HepG2 (cell line): ENCODE measurements around the gene QPCT. TPM values are rescaled to one million over a fixed set of nuclear protein-coding genes. Genes with fewer than 3 reads are reported as not detected.

ENCODE experiments used
- CEBPZ ChIP-seq: IDR thresholded peaks from 2 replicates; pipeline ENCODE4 v1.6.1; 2012; ENCODE audit warnings: low read length, improper control_type of control experiment
- CREM ChIP-seq, 2 experiments: sonication (generic) in 1 of 2; formaldehyde crosslinking in 1 of 2; IDR thresholded peaks; 2 replicates each; pipeline versions ENCODE4 v1.4.0 to v1.6.1; 2016 to 2020; ENCODE audit warnings: antibody characterized with exemption in 1 of 2, mild to moderate bottlenecking in 1 of 2, missing genetic modification reagents in 1 of 2
- DDIT3 ChIP-seq: sonication (generic); formaldehyde crosslinking; IDR thresholded peaks from 2 replicates; pipeline ENCODE4 v1.4.0; 2020; ENCODE audit warnings: mild to moderate bottlenecking, missing genetic modification reagents
- DNMT1 ChIP-seq: sonication (generic); formaldehyde crosslinking; IDR thresholded peaks from 2 replicates; pipeline ENCODE4 v1.5.1; 2020; ENCODE audit warnings: mild to moderate bottlenecking, missing genetic modification reagents
- ISX ChIP-seq: sonication (generic); formaldehyde crosslinking; conservative IDR thresholded peaks from 2 replicates; pipeline ENCODE4 v1.5.0; 2020; ENCODE audit warnings: missing genetic modification reagents
- JDP2 ChIP-seq: sonication (generic); formaldehyde crosslinking; IDR thresholded peaks from 2 replicates; pipeline ENCODE4 v1.8.1; 2022; ENCODE audit warnings: missing genetic modification reagents, borderline replicate concordance
- MYNN ChIP-seq: sonication (generic); formaldehyde crosslinking; IDR thresholded peaks from 2 replicates; pipeline ENCODE4 v1.4.0; 2020; ENCODE audit warnings: mild to moderate bottlenecking, low read depth, missing genetic modification reagents
- NCOA1 ChIP-seq: sonication (generic); formaldehyde crosslinking; IDR thresholded peaks from 2 replicates; pipeline ENCODE4 v1.9.0; 2021; ENCODE audit warnings: missing genetic modification reagents
- NR1H2 ChIP-seq: sonication (generic); formaldehyde crosslinking; IDR thresholded peaks from 2 replicates; pipeline ENCODE4 v1.8.1; 2022; ENCODE audit warnings: low read depth, missing genetic modification reagents, borderline replicate concordance
- PHB2 ChIP-seq: fragments of 450-650 bp; IDR thresholded peaks from 2 replicates; pipeline ENCODE4 v1.6.1; 2018; ENCODE audit not compliant: partially characterized antibody
- PLSCR1 ChIP-seq: sonication (generic); formaldehyde crosslinking; IDR thresholded peaks from 2 replicates; pipeline ENCODE4 v1.5.0; 2020; ENCODE audit warnings: missing genetic modification reagents, mild to moderate bottlenecking, borderline replicate concordance
- RFXAP ChIP-seq: sonication (generic); formaldehyde crosslinking; IDR thresholded peaks from 2 replicates; pipeline ENCODE4 v1.4.0; 2020; ENCODE audit warnings: missing genetic modification reagents, borderline replicate concordance
- TARDBP ChIP-seq: sonication (generic); formaldehyde crosslinking; IDR thresholded peaks from 2 replicates; pipeline ENCODE4 v1.8.0; 2022; ENCODE audit warnings: mild to moderate bottlenecking, missing genetic modification reagents
- ZC3H13 ChIP-seq: sonication (generic); formaldehyde crosslinking; IDR thresholded peaks from 2 replicates; pipeline ENCODE4 v1.8.1; 2023; ENCODE audit warnings: mild to moderate bottlenecking, missing genetic modification reagents, moderate library complexity
- ZFP90 ChIP-seq: sonication (generic); formaldehyde crosslinking; IDR thresholded peaks from 2 replicates; pipeline ENCODE4 v1.8.0; 2022; ENCODE audit warnings: missing genetic modification reagents, mild to moderate bottlenecking, inconsistent platforms, borderline replicate concordance
- ZNF263 ChIP-seq: sonication (generic); formaldehyde crosslinking; IDR thresholded peaks from 2 replicates; pipeline ENCODE4 v1.4.0; 2020; ENCODE audit warnings: missing genetic modification reagents
- ZNF644 ChIP-seq: IDR thresholded peaks from 2 replicates; pipeline ENCODE4 v1.6.1; 2016; ENCODE audit warnings: low read depth
- ZNF747 ChIP-seq: sonication (generic); formaldehyde crosslinking; IDR thresholded peaks from 2 replicates; pipeline ENCODE4 v1.8.1; 2023; ENCODE audit warnings: missing genetic modification reagents, mild to moderate bottlenecking, borderline replicate concordance
- ZNF891 ChIP-seq: sonication (generic); formaldehyde crosslinking; IDR thresholded peaks from 2 replicates; pipeline ENCODE4 v1.5.0; 2020; ENCODE audit warnings: mild to moderate bottlenecking, missing genetic modification reagents
- polyA plus RNA-seq, 8 experiments: library from polyadenylated mRNA; depleted of rRNA in 3 of 8; stranded (reverse) in 7 of 8; unstranded in 1 of 8; fragments of >200 nt; fragmentation: Illumina TruSeq in 4 of 8; extraction: Trizol in 4 of 8; gene quantifications; 2 replicates each; pipeline versions ENCODE4 v1.2.1 to v1.2.3, GENCODE V29; 2011 to 2016; ENCODE audit warnings: low read depth in 4 of 8, missing spikeins in 1 of 8, mixed read lengths in 1 of 8; ENCODE audit not compliant: insufficient read depth in 1 of 8
- total RNA-seq, 5 experiments: library from RNA; depleted of rRNA; stranded (reverse); fragments of >200 nt; fragmentation: Illumina TruSeq; extraction: Trizol; gene quantifications; 2 replicates each; pipeline ENCODE4 v1.2.3, GENCODE V29; 2016; ENCODE audit warnings: low read depth in 1 of 5
- TF ChIP-seq, protein P1 (sequence below): sonication (generic); formaldehyde crosslinking; IDR thresholded peaks from 2 replicates; pipeline ENCODE4 v1.9.0; 2021; ENCODE audit warnings: missing genetic modification reagents, borderline replicate concordance
- TF ChIP-seq, protein P2 (sequence below): sonication (generic); formaldehyde crosslinking; IDR thresholded peaks from 2 replicates; pipeline ENCODE4 v1.8.1; 2023; ENCODE audit warnings: mild to moderate bottlenecking, moderate library complexity, missing genetic modification reagents

Gene QPCT
- total and polyA plus RNA-seq, 2 of the 13 experiments (the other 11 are each of a cell fraction or from before 2014, with no cell fraction given), result 0.77 to 1.2 TPM

GRCh38 chr2:37344453-37345361, at the start of gene QPCT (continued):
- TF ChIP-seq MYNN (CRISPR knock-in tag) (no peak), ZNF891 (CRISPR knock-in tag) (no peak), RFXAP (no peak), DNMT1 (CRISPR knock-in tag) (no peak), PHB2 (no peak), ZNF747 (CRISPR knock-in tag) (0 out of 2 replicates have a peak, but pooled peaks have one; percentile 33), TARDBP (CRISPR knock-in tag) (no peak), JDP2 (no peak), NR1H2 (CRISPR knock-in tag) (no peak), ZNF644 (CRISPR knock-in tag) (no peak), DDIT3 (CRISPR knock-in tag) (no peak), CREM (IDR thresholded peaks at IDR 0.05) (no peak), CREM (CRISPR knock-in tag; IDR thresholded peaks at IDR 0.05) (no peak), ZC3H13 (CRISPR knock-in tag) (no peak), PLSCR1 (no peak), ZFP90 (CRISPR knock-in tag) (no peak), NCOA1 (CRISPR knock-in tag) (0 out of 2 replicates have a peak, but pooled peaks have one; percentile 4), CEBPZ (no peak), ZNF263 (CRISPR knock-in tag) (no peak), ISX (CRISPR knock-in tag) (no peak)
- TF ChIP-seq, protein P1, sequence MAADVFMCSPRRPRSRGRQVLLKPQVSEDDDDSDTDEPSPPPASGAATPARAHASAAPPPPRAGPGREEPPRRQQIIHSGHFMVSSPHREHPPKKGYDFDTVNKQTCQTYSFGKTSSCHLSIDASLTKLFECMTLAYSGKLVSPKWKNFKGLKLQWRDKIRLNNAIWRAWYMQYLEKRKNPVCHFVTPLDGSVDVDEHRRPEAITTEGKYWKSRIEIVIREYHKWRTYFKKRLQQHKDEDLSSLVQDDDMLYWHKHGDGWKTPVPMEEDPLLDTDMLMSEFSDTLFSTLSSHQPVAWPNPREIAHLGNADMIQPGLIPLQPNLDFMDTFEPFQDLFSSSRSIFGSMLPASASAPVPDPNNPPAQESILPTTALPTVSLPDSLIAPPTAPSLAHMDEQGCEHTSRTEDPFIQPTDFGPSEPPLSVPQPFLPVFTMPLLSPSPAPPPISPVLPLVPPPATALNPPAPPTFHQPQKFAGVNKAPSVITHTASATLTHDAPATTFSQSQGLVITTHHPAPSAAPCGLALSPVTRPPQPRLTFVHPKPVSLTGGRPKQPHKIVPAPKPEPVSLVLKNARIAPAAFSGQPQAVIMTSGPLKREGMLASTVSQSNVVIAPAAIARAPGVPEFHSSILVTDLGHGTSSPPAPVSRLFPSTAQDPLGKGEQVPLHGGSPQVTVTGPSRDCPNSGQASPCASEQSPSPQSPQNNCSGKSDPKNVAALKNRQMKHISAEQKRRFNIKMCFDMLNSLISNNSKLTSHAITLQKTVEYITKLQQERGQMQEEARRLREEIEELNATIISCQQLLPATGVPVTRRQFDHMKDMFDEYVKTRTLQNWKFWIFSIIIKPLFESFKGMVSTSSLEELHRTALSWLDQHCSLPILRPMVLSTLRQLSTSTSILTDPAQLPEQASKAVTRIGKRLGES (CRISPR knock-in tag), result no peak
- TF ChIP-seq, protein P2, sequence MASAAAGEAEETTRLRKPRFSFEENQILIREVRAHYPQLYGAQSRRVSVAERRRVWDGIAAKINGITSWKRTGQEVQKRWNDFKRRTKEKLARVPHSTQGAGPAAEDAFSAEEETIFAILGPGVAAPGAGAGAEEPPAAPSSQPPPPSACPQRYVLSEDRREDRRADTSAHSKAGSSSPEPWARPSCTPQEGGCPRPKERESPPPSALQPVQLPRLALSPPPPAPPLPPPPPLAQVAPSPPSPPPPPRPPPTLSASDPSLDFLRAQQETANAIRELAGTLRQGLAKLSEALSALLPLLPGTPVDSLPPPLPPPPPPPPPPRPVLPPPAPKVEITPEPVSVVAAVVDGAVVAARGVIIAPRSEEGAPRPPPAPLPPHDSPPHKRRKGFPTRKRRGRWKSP (CRISPR knock-in tag), result no peak; the same call in 1 of the 2 replicates
